A549 (cell line): Measurements from ENCODE around the gene RNU2-1. TPM values are rescaled to one million over a fixed set of nuclear protein-coding genes. Genes with fewer than 3 reads are reported as not detected.

Source experiments
- ATAC-seq, 2 experiments: fragments of 200-7000 bp in 1 of 2; fragments of >200 bp in 1 of 2; cut with Nextera tagmentation in 1 of 2; cut with Tn5 transposase in 1 of 2; 3 replicates each; pipeline versions ENCODE4 v1.8.0 to v1.9.1; 2018 to 2020; ENCODE audit warnings: mild to moderate bottlenecking in 1 of 2, moderate library complexity in 1 of 2
- CTCF ChIA-PET: fragments of 300-600 bp; sonication (Branson Sonifier 250); formaldehyde crosslinking; extraction: SDS; loops from one replicate; lab custom pipeline; 2021; ENCODE audit warnings: antibody characterized with exemption, inconsistent platforms; lab: Yijun Ruan, JAX
- POLR2A ChIA-PET: fragments of 350-600 bp; formaldehyde crosslinking; extraction: SDS; loops from one replicate; lab custom pipeline; 2021; ENCODE audit warnings: antibody characterized with exemption, inconsistent platforms; lab: Yijun Ruan, JAX
- DNase-seq, 2 experiments: peaks; one replicate each; pipeline versions ENCODE4 v3.0.0 to v3.0.0-alpha.2; 2011 to 2016; ENCODE audit warnings: low read depth in 1 of 2, low spot score in 1 of 2
- FAIRE-seq: peaks from 2 replicates; lab custom pipeline; 2011; peaks lifted over from hg19 to GRCh38; lab: Jason Lieb, UNC
- H3K27ac ChIP-seq, 2 experiments: fragments of >200 bp; sonication (Bioruptor Twin); formaldehyde crosslinking; 3 replicates each; pipeline ENCODE4 v1.5.1; 2016 to 2017
- H3K4me1 ChIP-seq: fragments of >200 bp; sonication (Bioruptor Twin); formaldehyde crosslinking; 3 replicates; pipeline ENCODE4 v1.6.1; 2016
- H3K4me2 ChIP-seq: fragments of >200 bp; sonication (Bioruptor Twin); formaldehyde crosslinking; 3 replicates; pipeline ENCODE4 v1.6.1; 2016
- H3K4me3 ChIP-seq: fragments of >200 bp; sonication (Bioruptor Twin); formaldehyde crosslinking; 3 replicates; pipeline ENCODE4 v1.5.1; 2016
- H3K9me3 ChIP-seq: fragments of >200 bp; sonication (Bioruptor Twin); formaldehyde crosslinking; 3 replicates; pipeline ENCODE4 v1.6.1; 2016
- BCL3 ChIP-seq: fragments of >200 bp; sonication (Bioruptor Twin); formaldehyde crosslinking; IDR thresholded peaks from 3 replicates; pipeline ENCODE4 v1.6.1; 2016
- BHLHE40 ChIP-seq: IDR thresholded peaks from 2 replicates; pipeline ENCODE4 v1.6.1; 2012; ENCODE audit warnings: low read depth, low read length, inconsistent platforms
- CHD2 ChIP-seq: fragments of 150-350 bp; IDR thresholded peaks from 2 replicates; pipeline ENCODE4 v1.6.1; 2014; ENCODE audit warnings: low read length; ENCODE audit not compliant: partially characterized antibody
- CHD4 ChIP-seq: fragments of 200-600 bp; sonication (generic); IDR thresholded peaks from 2 replicates; pipeline ENCODE4 v1.6.1; 2016; ENCODE audit warnings: antibody characterized with exemption, mild to moderate bottlenecking, borderline replicate concordance
- EHF ChIP-seq: fragments of 250-450 bp; sonication (Bioruptor Pico); IDR thresholded peaks from 2 replicates; pipeline ENCODE4 v1.5.0; 2020; ENCODE audit warnings: mild to moderate bottlenecking
- EHMT2 ChIP-seq: fragments of 200-600 bp; sonication (generic); IDR thresholded peaks from 2 replicates; pipeline ENCODE4 v1.6.1; 2016; ENCODE audit warnings: antibody characterized with exemption, low read depth, mild to moderate bottlenecking, moderate library complexity
- ELK1 ChIP-seq: fragments of 150-350 bp; IDR thresholded peaks from 2 replicates; pipeline ENCODE4 v1.6.1; 2014; ENCODE audit warnings: low read depth, mild to moderate bottlenecking, low read length
- EP300 ChIP-seq, 2 experiments: fragments of >200 bp; sonication (Bioruptor Twin); formaldehyde crosslinking; IDR thresholded peaks; 2 replicates in 1 of 2; 3 replicates in 1 of 2; pipeline ENCODE4 v1.6.1; 2016 to 2017
- ESRRA ChIP-seq: fragments of 150-350 bp; IDR thresholded peaks from 2 replicates; pipeline ENCODE4 v1.6.1; 2014; ENCODE audit warnings: mild to moderate bottlenecking, low read length, borderline replicate concordance
- FOXS1 ChIP-seq: fragments of 250-450 bp; sonication (Bioruptor Pico); IDR thresholded peaks from 2 replicates; pipeline ENCODE4 v1.5.0; 2020; ENCODE audit warnings: mild to moderate bottlenecking, moderate library complexity
- HES2 ChIP-seq: fragments of >200 bp; sonication (Bioruptor Twin); formaldehyde crosslinking; IDR thresholded peaks from 2 replicates; pipeline ENCODE4 v1.6.1; 2016
- HEYL ChIP-seq: fragments of 250-450 bp; sonication (Bioruptor Pico); IDR thresholded peaks from 2 replicates; pipeline ENCODE4 v1.8.0; 2021; ENCODE audit warnings: mild to moderate bottlenecking, moderate library complexity
- HMGXB4 ChIP-seq: fragments of 250-450 bp; sonication (Bioruptor Pico); IDR thresholded peaks from 2 replicates; pipeline ENCODE4 v1.5.0; 2021; ENCODE audit warnings: mild to moderate bottlenecking, moderate library complexity, borderline replicate concordance
- HOXB13 ChIP-seq: fragments of 250-450 bp; sonication (Bioruptor Pico); IDR thresholded peaks from 2 replicates; pipeline ENCODE4 v1.5.0; 2020; ENCODE audit warnings: low read depth, mild to moderate bottlenecking, moderate library complexity
- HOXB5 ChIP-seq: fragments of 250-450 bp; sonication (Bioruptor Pico); IDR thresholded peaks from 2 replicates; pipeline ENCODE4 v1.5.0; 2020; ENCODE audit warnings: mild to moderate bottlenecking, moderate library complexity
- JUN ChIP-seq, 2 experiments: fragments of >200 bp; sonication (Bioruptor Twin); formaldehyde crosslinking; IDR thresholded peaks; 2 replicates in 1 of 2; 3 replicates in 1 of 2; pipeline ENCODE4 v1.6.1; 2016 to 2017
- KDM1A ChIP-seq: fragments of 200-600 bp; sonication (generic); IDR thresholded peaks from 2 replicates; pipeline ENCODE4 v1.6.1; 2016; ENCODE audit warnings: low read depth, mild to moderate bottlenecking
- MAZ ChIP-seq: fragments of 150-350 bp; IDR thresholded peaks from 2 replicates; pipeline ENCODE4 v1.6.1; 2014; ENCODE audit warnings: antibody characterized with exemption, low read depth, low read length, borderline replicate concordance
- MYC ChIP-seq: IDR thresholded peaks from 2 replicates; pipeline ENCODE4 v1.6.1; 2012; ENCODE audit warnings: mild to moderate bottlenecking, inconsistent platforms, low read length, improper control_type of control experiment, borderline replicate concordance
- NFE2L2 ChIP-seq: fragments of 150-350 bp; conservative IDR thresholded peaks from 2 replicates; pipeline ENCODE4 v1.6.1; 2014; ENCODE audit warnings: low read length
- PHF8 ChIP-seq: fragments of 200-600 bp; sonication (generic); IDR thresholded peaks from 2 replicates; pipeline ENCODE4 v1.6.1; 2016; ENCODE audit warnings: low read depth, mild to moderate bottlenecking, antibody characterized with exemption, moderate library complexity, borderline replicate concordance
- POLR2A ChIP-seq: IDR thresholded peaks from 2 replicates; pipeline ENCODE4 v1.6.1; 2012; ENCODE audit warnings: mild to moderate bottlenecking, low read length
- POLR2AphosphoS2 ChIP-seq: conservative IDR thresholded peaks from 2 replicates; pipeline ENCODE4 v1.6.1; 2012; ENCODE audit warnings: low read length, improper control_type of control experiment, inconsistent platforms
- RAD21 ChIP-seq, 2 experiments: fragments of >200 bp in 1 of 2; sonication (Bioruptor Twin) in 1 of 2; formaldehyde crosslinking in 1 of 2; IDR thresholded peaks in 1 of 2; conservative IDR thresholded peaks in 1 of 2; 2 replicates in 1 of 2; 3 replicates in 1 of 2; pipeline ENCODE4 v1.6.1; 2012 to 2018; ENCODE audit warnings: inconsistent platforms in 1 of 2
- RFX5 ChIP-seq: fragments of 450-650 bp; IDR thresholded peaks from 2 replicates; pipeline ENCODE4 v1.7.1; 2014; ENCODE audit warnings: antibody characterized with exemption, mild to moderate bottlenecking, moderate library complexity
- RNF2 ChIP-seq: fragments of 200-600 bp; sonication (generic); IDR thresholded peaks from 2 replicates; pipeline ENCODE4 v1.6.1; 2016; ENCODE audit warnings: low read depth, mild to moderate bottlenecking, antibody characterized with exemption, moderate library complexity, borderline replicate concordance
- ZC3H11A ChIP-seq: fragments of 450-650 bp; IDR thresholded peaks from 2 replicates; pipeline ENCODE4 v1.6.1; 2014; ENCODE audit warnings: antibody characterized with exemption, mild to moderate bottlenecking
- WGBS: methylation state at CpG from one replicate; pipeline ENCODE4 v1.1.6; 2017; ENCODE audit errors: missing lambda C conversion rate; 5-methylcytosine and 5-hydroxymethylcytosine counted together
- polyA plus RNA-seq, 4 experiments: library from polyadenylated mRNA; depleted of rRNA in 3 of 4; stranded (reverse); fragments of >200 nt; fragmentation: RNase III in 1 of 4; extraction: RNeasy Plus Mini Kit Qiagen cat#74134 plus additional on column Dnase treatment in 1 of 4; gene quantifications; 2 replicates in 3 of 4; 3 replicates in 1 of 4; pipeline ENCODE4 v1.2.3, GENCODE V29; 2011 to 2017

The RNU2-1 gene
- polyA plus RNA-seq, 2 of the 4 experiments (the other 2 are of a cell fraction) = not detected

- H3K4me2 ChIP-seq = no peak overlapping the region
- FAIRE-seq (no peak), ATAC-seq (no peak), DNase-seq (no peak)
- ChIA-PET CTCF (interaction anchor here (0.5 to 2.8 kb wide), 5 partner anchors 8 to 92 kb away, joined by 3 to 16 read pairs (median 3); partner anchors contain the start of gene TMEM106A), POLR2A (interaction anchor here (2.8 kb wide), 1 partner anchor 95 kb away, joined by 25 read pairs; no protein-coding TSS in a partner anchor)
- H3K9me3 ChIP-seq = no peaks in the 10 kb centered on the region
- TF ChIP-seq POLR2A = no peak
- no peaks in the 10 kb centered on the region for H3K4me1 ChIP-seq
- 73% methylated on average over 9 of the region's 9 CpGs for whole genome bisulfite sequencing
- no peak overlapping the region for H3K4me3 ChIP-seq
- H3K27ac ChIP-seq = no peak overlapping the region
Observed at GRCh38 chr17:43220511-43221125, 13.2 kb downstream of the RNU2-1 start.

GRCh38 chr17:43219746-43220380 lies 13.9 kb downstream of the RNU2-1 start:
- H3K4me2 ChIP-seq = no peak overlapping the region
- no peak overlapping the region for H3K4me3 ChIP-seq
- WGBS = 76% methylated on average over 8 of the region's 8 CpGs
- no peak for FAIRE-seq
- ChIA-PET CTCF (interaction anchor here (0.5 to 1.8 kb wide), 6 partner anchors 22 to 806 kb away, joined by 3 to 5 read pairs (median 4); no protein-coding TSS in a partner anchor), POLR2A (interaction anchor here (0.6 to 2.8 kb wide), 5 partner anchors 8 to 635 kb away, joined by 3 to 25 read pairs (median 4); partner anchors contain the start of gene TMEM106A)
- no peaks in the 10 kb centered on the region for H3K4me1 ChIP-seq
- no peak overlapping the region for H3K27ac ChIP-seq
- H3K9me3 ChIP-seq = no peaks in the 10 kb centered on the region
- TF ChIP-seq FOXS1 = no peak
- no peak for TF ChIP-seq HEYL
- TF ChIP-seq RNF2 = no peak
- no peak for TF ChIP-seq POLR2AphosphoS2
- TF ChIP-seq CHD2 = no peak
- TF ChIP-seq BHLHE40 = no peak
- TF ChIP-seq EHMT2 = no peak
- no peak for TF ChIP-seq MAZ
- no peak for TF ChIP-seq ESRRA
- no peak for TF ChIP-seq HOXB5
- no peak for TF ChIP-seq BCL3
- TF ChIP-seq NFE2L2 = no peak
- DNase-seq = no peak
- no peak for ATAC-seq

- CTCF ChIA-PET = interaction anchor here (0.6 to 1.8 kb wide), 3 partner anchors 41 to 91 kb away, joined by 4 to 5 read pairs (median 5); no protein-coding TSS in a partner anchor
- 77% methylated on average over 2 of the region's 2 CpGs for WGBS
- Histone ChIP-seq H3K4me2 (no peak overlapping the region), H3K27ac (no peak overlapping the region), H3K4me1 (no peaks in the 10 kb centered on the region), H3K4me3 (no peak overlapping the region), H3K9me3 (no peaks in the 10 kb centered on the region)
- POLR2A ChIA-PET = interaction anchor here (1.1 to 2.8 kb wide), 2 partner anchors 24 to 97 kb away, joined by 3 to 25 read pairs; no protein-coding TSS in a partner anchor
- no peak for TF ChIP-seq HOXB13 (CRISPR knock-in tag)
- no peak for TF ChIP-seq CHD4
- TF ChIP-seq RAD21 (conservative IDR thresholded peaks at IDR 0.05 in 1 of 2, IDR thresholded peaks at IDR 0.05 in 1 of 2) = no peak
- no peak for TF ChIP-seq KDM1A
- no peak for TF ChIP-seq RFX5
- TF ChIP-seq HES2 = no peak
- no peak for TF ChIP-seq ELK1
- TF ChIP-seq HOXB5 = no peak
- no peak for TF ChIP-seq MYC
- TF ChIP-seq EP300 (IDR thresholded peaks at IDR 0.05) = no peak
- no peak for TF ChIP-seq JUN (IDR thresholded peaks at IDR 0.05)
- no peak for TF ChIP-seq ZC3H11A
- no peak for TF ChIP-seq HMGXB4
- TF ChIP-seq PHF8 = no peak
- TF ChIP-seq EHF (CRISPR knock-in tag) = no peak
- TF ChIP-seq FOXS1 = no peak
- DNase-seq = no peak
- no peak for FAIRE-seq
- no peak; a peak in 1 of 6 replicates for ATAC-seq
Observed at GRCh38 chr17:43219001-43219400, 14.8 kb downstream of the RNU2-1 start.
